Right cardiac atrium (tissue), 5 donors: ENCODE data around the gene UST. TPM values are rescaled to one million over a fixed set of nuclear protein-coding genes. Genes with fewer than 3 reads are reported as not detected.
"Not testable (repeated sequence)": the region's sequence is repeated elsewhere in the genome, so short reads cannot be mapped to it uniquely, and the experiment has no call there.

ENCODE experiments used
- ATAC-seq, 2 donors: fragments of 200-7000 bp; cut with Tn5 transposase; one replicate each; pipeline versions ENCODE4 v1.8.0 to v1.9.1; 2020; ENCODE audit warnings: moderate library complexity in 2 of 2, mild to moderate bottlenecking in 1 of 2
- DNase-seq, 3 donors: peaks; one replicate each; pipeline ENCODE4 v3.0.0-alpha.2; 2020
- H3K27ac ChIP-seq: one replicate; pipeline ENCODE4 v1.5.1; 2013; ENCODE audit warnings: mild to moderate bottlenecking, low read length, control low read depth, moderate library complexity
- H3K27me3 ChIP-seq: one replicate; pipeline ENCODE4 v1.6.1; 2013; ENCODE audit not compliant: control insufficient read depth, insufficient read depth
- H3K4me1 ChIP-seq: one replicate; pipeline ENCODE4 v1.6.1; 2013; ENCODE audit warnings: low read length; ENCODE audit not compliant: control insufficient read depth, insufficient read depth
- H3K4me3 ChIP-seq: one replicate; pipeline ENCODE4 v1.5.1; 2013; ENCODE audit warnings: low read length, control low read depth
- H3K9me3 ChIP-seq: one replicate; pipeline ENCODE4 v1.6.1; 2013; ENCODE audit warnings: low read length; ENCODE audit not compliant: control insufficient read depth
- WGBS: extraction: QIAGEN DNeasy Blood & Tissue Kit; methylation state at CpG from one replicate; pipeline ENCODE4 v1.1.7; 2013; 5-methylcytosine and 5-hydroxymethylcytosine counted together
- intact Hi-C, 4 donors: fragments of 100-400 bp; cut with DNase I; formaldehyde crosslinking; loops; one replicate each; pipeline versions ENCODE4 v1.11.0 to v1.14.0; 2022 to 2023
- polyA plus RNA-seq: library from polyadenylated mRNA; stranded (reverse); fragments of 200-250 nt; gene quantifications from one replicate; pipeline ENCODE4 v1.2.3, GENCODE V29; 2013
- total RNA-seq, 4 donors: library from RNA; stranded (reverse); fragmentation: NEBNext Ultra II Directional; extraction: Animal tissue kit (Norgen Biotek cat#: 25700); gene quantifications; one replicate each; pipeline ENCODE4 v1.2.1, GENCODE V29; 2021
- donor health status: healthy with polysubstance abuse.
- donor health status: DM: no; HTN: yes; CAD: no.
- donor health status: DM: no; HTN: no; CAD: no.
- donor health status: DM: no; HTN: yes; CAD: no; lungs with severe emphysema.
- donor health status: DM: yes; HTN: yes; CAD: no.

The UST gene
- total and polyA plus RNA-seq, 5 donors: 4.4 to 5.9 (median 5.1) TPM

DNA sequence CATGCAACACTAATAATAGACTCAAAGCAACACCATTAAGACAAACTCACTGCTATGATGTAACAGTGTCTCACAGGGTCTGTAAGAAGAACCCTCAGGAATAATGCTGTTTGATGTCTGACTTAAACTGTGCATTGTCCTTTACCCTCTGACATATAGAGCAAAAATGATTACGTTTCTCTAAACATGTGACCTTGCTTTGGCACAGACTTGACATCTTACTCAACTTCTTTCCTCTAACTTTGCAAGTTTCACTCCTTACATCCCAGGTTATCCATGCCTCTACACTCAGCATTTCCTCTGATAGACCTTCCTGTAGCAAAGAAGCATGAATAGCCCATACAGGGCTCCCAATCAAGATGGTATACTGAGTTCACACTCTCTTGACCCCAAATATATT, 252.7 kb downstream of the UST start:
- peaks cover 6% of the 10 kb centered on the region for H3K4me1 ChIP-seq
- no peak overlapping the region for H3K4me3 ChIP-seq
- no peaks in the 10 kb centered on the region for H3K27me3 ChIP-seq
- H3K27ac ChIP-seq: peak overlapping the region; percentile 88
- WGBS: 5% methylated on average over 1 of the region's 1 CpG
- ATAC-seq: peak; percentile 38 to 52
- intact Hi-C loops: no loop called here
- no peak for DNase-seq
- H3K9me3 ChIP-seq: no peaks in the 10 kb centered on the region

DNA sequence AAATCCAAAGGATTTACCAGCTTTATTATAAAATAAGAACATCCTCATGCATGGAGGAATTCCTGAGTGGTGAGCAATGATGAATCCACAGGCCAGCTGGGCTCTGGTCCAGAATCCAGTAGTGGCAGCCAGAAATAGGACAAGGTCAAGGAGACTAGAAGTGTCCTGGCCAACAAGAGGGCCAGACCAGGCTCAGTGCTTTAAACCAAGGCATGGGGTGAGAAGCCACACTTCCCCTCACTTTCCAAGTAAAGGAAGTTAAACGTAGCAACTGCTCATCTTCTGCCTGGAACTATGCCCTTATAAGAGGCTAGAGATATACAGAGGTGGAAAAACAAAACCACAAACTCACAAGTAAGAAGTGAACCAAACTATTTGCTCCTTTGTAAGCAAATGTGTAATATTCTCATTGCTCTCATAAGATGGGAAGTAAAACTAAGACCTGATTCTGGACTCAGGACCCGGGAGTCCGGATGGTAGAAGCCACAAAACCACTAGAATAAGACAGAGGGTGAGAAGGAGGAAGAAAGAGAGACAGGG, 253.2 kb downstream of the UST start:
- Histone ChIP-seq H3K4me1 (peaks cover 6% of the 10 kb centered on the region), H3K27ac (peak overlapping the region; percentile 6), H3K27me3 (no peaks in the 10 kb centered on the region), H3K9me3 (no peaks in the 10 kb centered on the region), H3K4me3 (no peak overlapping the region)
- intact Hi-C loops: no loop called here
- WGBS: 51% methylated on average over 3 of the region's 3 CpGs
- peak; percentile 76 to 89 (median 87) for DNase-seq
- ATAC-seq: peak; percentile 93 to 94

DNA sequence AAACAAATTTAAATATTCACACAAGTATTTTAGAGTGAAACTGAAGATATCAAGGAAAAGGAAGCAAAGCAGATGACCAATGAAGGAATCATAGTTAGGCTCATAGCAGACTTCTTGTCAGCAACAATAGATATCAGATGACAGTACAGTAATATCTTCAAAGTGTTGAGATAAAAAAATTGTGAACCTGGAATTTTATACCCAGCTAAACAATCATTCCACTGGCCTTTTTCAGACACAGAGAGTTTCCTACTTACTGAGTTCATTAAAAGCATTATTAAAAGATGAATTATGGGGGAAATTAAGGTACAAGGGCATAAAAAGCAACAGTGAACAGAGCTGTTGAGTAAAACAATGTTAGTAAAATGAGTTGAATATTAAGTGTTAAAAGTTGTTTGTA, 254.6 kb downstream of the UST start:
- intact Hi-C loops: no loop called here
- Histone ChIP-seq H3K9me3 (no peaks in the 10 kb centered on the region), H3K4me3 (no peak overlapping the region), H3K4me1 (peaks cover 6% of the 10 kb centered on the region), H3K27me3 (no peaks in the 10 kb centered on the region), H3K27ac (no peak overlapping the region)
- ATAC-seq: no peak
- DNase-seq: no peak

DNA sequence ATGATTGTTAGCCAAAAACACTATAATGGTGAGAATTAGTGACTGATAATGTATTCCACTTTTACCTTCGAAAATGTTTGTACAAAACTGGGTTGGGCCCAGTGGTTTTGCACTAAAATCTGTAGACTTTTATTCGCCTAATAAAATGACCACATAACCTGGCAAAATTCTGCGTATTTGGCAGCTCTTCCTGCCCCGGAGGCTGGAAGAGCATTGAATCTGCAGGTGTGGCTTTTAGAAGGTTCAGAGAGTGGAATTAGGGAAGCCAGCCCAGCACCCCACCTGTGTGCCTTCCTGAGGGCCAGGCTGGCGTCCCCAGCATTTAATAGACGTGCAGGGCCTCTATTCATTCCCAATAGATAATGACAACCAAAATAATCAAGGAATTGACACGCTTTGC, 256.7 kb downstream of the UST start:
- intact Hi-C loops: no loop called here
- no peaks in the 10 kb centered on the region for H3K9me3 ChIP-seq
- H3K27ac ChIP-seq: no peak overlapping the region
- peaks cover 6% of the 10 kb centered on the region for H3K4me1 ChIP-seq
- 80% methylated on average over 7 of the region's 7 CpGs for WGBS
- H3K27me3 ChIP-seq: no peaks in the 10 kb centered on the region
- no peak for DNase-seq
- no peak overlapping the region for H3K4me3 ChIP-seq
- ATAC-seq: no peak

DNA sequence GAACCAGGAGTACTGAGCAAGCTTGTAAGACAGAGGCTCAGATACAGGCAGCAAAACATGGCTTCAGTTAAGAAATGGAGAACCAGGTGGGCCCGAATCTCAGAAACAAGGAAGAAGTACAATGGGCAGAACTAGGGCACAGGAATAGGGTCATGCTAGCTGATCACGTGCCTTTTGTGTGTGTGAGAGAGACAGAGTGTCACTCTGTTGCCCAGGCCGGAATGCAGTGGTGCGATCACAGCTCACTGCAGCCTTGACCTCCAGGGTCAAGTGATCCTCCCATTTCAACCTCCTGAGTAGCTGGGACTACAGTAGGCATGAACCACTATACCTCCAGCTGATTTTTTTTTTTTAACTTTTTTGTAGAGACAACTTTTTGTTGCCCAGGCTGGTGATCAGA, 257.8 kb downstream of the UST start:
- Histone ChIP-seq H3K9me3 (no peaks in the 10 kb centered on the region), H3K4me1 (peaks cover 4% of the 10 kb centered on the region), H3K4me3 (no peak overlapping the region), H3K27ac (no peak overlapping the region), H3K27me3 (no peaks in the 10 kb centered on the region)
- no peak for DNase-seq
- 94% methylated on average over 4 of the region's 4 CpGs for WGBS
- ATAC-seq: no peak
- intact Hi-C loops: no loop called here

DNA sequence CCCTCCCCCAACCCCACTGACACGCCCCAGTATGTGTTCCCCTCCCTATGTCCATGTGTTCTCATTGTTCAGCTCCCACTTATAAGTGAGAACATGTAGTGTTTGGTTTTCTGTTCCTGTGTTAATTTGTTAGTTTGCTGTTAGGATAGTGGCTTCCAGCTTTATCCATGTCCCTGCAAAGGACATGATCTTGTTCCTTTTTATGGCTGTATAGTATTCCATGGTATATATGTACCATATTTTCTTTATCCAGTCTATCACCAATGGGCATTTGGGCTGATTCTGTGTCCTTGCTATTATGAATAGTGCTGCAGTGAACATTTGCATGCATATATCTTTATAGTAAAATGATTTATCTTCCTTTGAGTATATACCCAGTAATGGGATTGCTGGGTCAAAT, 259.4 kb downstream of the UST start:
- H3K9me3 ChIP-seq, H3K27ac ChIP-seq, ATAC-seq, intact Hi-C loops, H3K4me1 ChIP-seq, DNase-seq, H3K4me3 ChIP-seq, H3K27me3 ChIP-seq: not testable (repeated sequence)
- 95% methylated on average over 1 of the region's 1 CpG for WGBS

DNA sequence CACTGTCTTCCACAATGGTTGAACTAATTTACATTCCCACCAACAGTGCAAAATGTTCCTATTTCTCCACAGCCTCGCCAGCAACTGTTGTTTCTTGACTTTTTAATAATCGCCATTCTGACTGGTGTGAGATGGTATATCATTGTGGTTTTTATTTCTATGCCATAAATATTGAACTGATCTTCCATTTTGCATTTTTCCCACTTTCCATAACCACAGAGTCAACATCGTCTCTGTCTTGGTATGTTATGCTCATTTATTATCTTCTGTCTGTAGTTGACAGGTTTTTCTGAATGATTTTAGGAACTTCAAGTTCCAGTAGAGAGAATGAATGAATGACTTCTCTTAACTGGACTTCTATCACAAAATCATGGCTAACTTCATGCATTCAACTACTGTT, 259.8 kb downstream of the UST start:
- no peak for DNase-seq
- Histone ChIP-seq H3K27ac (no peak overlapping the region), H3K27me3 (no peaks in the 10 kb centered on the region), H3K9me3 (no peaks in the 10 kb centered on the region), H3K4me1 (no peaks in the 10 kb centered on the region), H3K4me3 (no peak overlapping the region)
- 81% methylated on average over 3 of the region's 3 CpGs for WGBS
- intact Hi-C loops: no loop called here
- ATAC-seq: no peak

DNA sequence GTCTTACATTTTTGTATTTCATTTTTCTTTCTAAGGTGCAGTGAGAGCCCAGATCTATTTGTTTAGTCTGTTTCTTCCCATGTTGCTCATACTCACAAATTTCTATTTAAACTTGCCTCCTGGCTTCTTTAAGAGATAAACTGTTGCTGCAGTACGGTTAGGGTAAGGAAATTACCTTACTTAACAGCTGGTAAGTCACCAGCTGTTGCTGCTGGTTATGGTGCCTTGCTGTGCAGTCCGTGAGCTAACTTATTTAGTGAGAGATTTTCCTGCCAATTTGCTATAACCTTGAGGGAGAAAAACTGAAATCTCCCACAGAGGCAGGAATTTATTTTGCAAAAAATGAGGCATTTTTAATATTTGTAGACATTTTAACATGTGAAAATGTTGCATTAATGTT, 261.0 kb downstream of the UST start:
- no peak overlapping the region for H3K27ac ChIP-seq
- H3K9me3 ChIP-seq: no peaks in the 10 kb centered on the region
- 57% methylated on average over 2 of the region's 2 CpGs for WGBS
- no peaks in the 10 kb centered on the region for H3K27me3 ChIP-seq
- peaks cover 2% of the 10 kb centered on the region for H3K4me1 ChIP-seq
- DNase-seq (no peak), ATAC-seq (no peak)
- H3K4me3 ChIP-seq: no peak overlapping the region
- intact Hi-C loops: no loop called here

DNA sequence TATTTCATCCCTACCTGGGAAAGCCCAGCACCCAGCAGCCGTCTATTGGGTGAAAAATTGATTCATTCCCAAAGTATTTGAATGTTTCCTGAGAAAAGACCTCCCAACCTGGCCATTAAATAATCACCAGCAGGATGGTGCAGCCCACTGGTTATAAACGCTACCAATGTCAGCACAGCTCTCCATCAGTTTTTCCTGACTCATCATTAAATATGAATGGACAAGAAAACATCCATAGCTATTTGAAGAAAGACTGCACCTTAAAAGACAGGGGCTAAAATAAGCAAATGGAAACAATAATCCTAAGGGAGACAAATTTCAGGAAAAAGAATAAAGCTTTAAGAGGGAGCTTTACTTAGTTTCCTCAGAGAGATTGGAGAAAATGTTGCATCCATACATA, 261.9 kb downstream of the UST start:
- no peaks in the 10 kb centered on the region for H3K9me3 ChIP-seq
- no peak overlapping the region for H3K4me3 ChIP-seq
- H3K4me1 ChIP-seq: peaks cover 2% of the 10 kb centered on the region
- intact Hi-C loops: no loop called here
- H3K27me3 ChIP-seq: no peaks in the 10 kb centered on the region
- ATAC-seq (no peak), DNase-seq (no peak)
- H3K27ac ChIP-seq: no peak overlapping the region
- WGBS: 70% methylated on average over 2 of the region's 2 CpGs

DNA sequence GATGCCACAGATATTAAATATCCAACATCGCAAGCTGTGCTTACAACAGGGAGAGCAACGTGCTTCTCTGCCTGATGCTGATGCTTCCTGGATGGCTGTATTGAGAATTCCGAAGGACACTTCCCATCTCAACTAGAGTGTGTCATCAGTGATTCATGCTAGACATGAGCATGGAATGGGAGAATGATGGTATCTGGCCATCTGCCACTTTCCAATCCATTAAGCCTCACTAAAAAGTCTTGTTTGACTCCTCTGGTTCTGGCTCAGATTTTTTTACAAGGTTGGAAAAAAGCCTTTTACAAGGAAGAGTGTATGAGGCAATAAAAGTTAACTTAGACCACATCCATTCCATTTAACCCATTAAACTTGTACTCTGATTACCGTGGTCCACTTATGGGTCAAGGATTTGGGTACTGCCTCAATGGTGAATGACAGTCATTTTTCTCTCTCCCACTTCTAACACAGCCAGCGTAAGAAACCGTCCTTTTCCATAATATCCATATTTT, 265.3 kb downstream of the UST start:
- ATAC-seq (peak in 1 of 2 donors; percentile 34), DNase-seq (no peak)
- 80% methylated on average over 6 of the region's 6 CpGs for WGBS
- Histone ChIP-seq H3K4me1 (peaks cover 4% of the 10 kb centered on the region), H3K27ac (no peak overlapping the region), H3K9me3 (no peaks in the 10 kb centered on the region), H3K27me3 (no peaks in the 10 kb centered on the region), H3K4me3 (no peak overlapping the region)
- intact Hi-C loops: no loop called here

DNA sequence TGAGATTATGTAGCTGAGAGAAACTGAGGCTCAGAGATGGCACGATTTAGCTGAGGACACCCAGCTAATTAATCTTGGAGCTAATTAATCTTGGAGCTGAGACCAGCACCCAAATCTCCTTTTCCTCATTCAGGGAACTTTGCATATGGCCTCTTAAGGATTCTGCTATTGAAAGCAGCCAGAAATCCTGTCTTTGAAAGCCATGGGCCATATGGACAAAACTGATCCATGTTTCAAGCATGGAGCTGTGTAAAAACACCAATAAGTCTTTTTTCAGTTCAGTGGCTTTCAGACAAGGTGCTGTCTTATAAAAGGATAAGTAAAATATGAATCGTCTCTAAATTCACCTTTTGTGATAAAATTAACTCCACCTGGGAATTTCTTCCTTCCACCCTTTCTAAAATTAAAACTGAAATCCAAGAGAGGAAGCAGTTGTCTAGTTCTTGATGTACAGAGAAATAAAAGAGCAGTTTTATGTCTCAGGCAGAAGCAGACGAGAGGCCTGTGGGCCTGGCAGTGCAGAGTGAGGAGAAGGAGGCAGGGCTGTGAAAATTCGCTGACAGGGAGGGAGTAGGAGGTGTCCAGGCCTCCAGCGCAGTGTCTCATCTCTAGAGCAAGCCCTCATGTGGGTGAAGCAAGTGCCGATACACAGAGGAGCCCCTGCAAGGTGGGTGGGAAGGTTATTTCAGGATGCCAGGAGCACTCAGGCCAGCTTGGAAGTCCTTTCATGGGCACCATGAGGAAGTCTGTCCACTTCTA, 266.9 kb downstream of the UST start:
- intact Hi-C loops: no loop called here
- DNase-seq (no peak), ATAC-seq (peak; percentile 60 to 65)
- Histone ChIP-seq H3K27me3 (no peaks in the 10 kb centered on the region), H3K9me3 (no peaks in the 10 kb centered on the region), H3K27ac (no peak overlapping the region), H3K4me1 (peaks cover 4% of the 10 kb centered on the region), H3K4me3 (no peak overlapping the region)
- 54% methylated on average over 6 of the region's 6 CpGs for WGBS
